ENCODE data around the gene GTF3A. TPM values are rescaled to one million over a fixed set of nuclear protein-coding genes. Genes with fewer than 3 reads are reported as not detected.

The GTF3A gene
- total and polyA plus RNA-seq, 2 experiments from 2014 or later, result 109 to 190 TPM

DNA sequence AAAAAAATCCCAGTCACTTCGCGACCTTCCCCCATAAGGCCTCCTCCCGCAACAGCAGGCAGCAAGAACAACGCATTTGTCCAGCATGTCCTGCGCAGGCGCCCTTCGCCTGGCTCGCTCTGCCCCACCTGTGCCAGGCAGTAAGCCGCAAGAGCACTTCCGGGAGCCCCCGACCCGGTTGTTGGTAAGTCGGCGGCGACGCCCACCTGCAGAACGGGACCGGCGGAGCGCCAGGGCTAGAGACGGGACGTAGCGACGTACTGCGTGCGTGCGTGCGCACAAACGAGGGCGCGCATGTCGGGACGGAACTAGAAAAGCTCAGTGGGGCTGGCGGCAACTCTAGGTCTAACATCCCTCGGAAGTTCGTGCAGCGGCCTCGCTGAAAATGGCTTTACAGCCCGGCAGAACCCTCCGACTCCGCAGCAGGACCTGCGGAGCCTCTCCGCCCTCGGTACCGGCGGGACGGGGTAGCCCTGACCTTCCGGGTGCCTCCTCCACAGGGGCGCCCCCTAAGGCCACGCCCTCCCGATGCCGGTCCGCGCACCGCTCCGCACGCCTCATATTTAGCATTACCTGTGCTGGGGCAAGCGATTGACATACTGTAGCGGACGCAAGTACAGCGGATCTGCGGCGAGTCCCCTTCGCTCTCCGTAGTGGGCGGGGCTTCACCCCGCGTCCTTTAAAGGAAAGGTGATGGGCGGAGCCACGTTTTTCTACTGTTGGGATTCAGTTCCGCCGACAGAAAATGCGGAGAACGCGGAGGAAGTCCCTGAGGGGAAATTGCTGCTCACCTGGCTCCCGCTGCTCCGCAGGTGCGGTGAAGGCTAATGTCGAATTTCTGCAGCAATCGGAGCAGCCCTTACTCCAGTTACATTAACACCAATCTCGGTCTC, 25.8 kb downstream of the GTF3A start, which contains the start of gene MTIF3:
TSS of gene MTIF3 (minus strand) at position 629 of the 893 bp plus-strand sequence. CDS start 10,116 bp downstream, outside the sequence.
- peaks cover 8% of the 10 kb centered on the region for H3F3A ChIP-seq (replicated peaks; ENCODE audit: low read depth)
- TF ChIP-seq STAT1 (IDR thresholded peaks at IDR 0.05; ENCODE audit: unreplicated experiment) (no peak), JUNB (IDR thresholded peaks at IDR 0.05; ENCODE audit: unreplicated experiment) (no peak), EZH2phosphoT487 (IDR thresholded peaks at IDR 0.05; ENCODE audit: unreplicated experiment) (no peak), CREB1 (CRISPR knock-in tag; IDR thresholded peaks at IDR 0.05; ENCODE audit: low read depth) (peak; percentile 44; the same call in 1 of the 2 replicates), ZNF331 (CRISPR knock-in tag; IDR thresholded peaks at IDR 0.05; ENCODE audit: low read depth) (no peak), POLR2AphosphoS5 (IDR thresholded peaks at IDR 0.05; ENCODE audit: low read depth) (peak; percentile 76; the same call in 1 of the 2 replicates), ZNF114 (CRISPR knock-in tag; IDR thresholded peaks at IDR 0.05) (no peak), NANOG (IDR thresholded peaks at IDR 0.05; ENCODE audit: borderline replicate concordance) (no peak), EZH2 (IDR thresholded peaks at IDR 0.05; ENCODE audit: low read depth, unreplicated experiment) (no peak)
- TF ChIP-seq, protein P1, sequence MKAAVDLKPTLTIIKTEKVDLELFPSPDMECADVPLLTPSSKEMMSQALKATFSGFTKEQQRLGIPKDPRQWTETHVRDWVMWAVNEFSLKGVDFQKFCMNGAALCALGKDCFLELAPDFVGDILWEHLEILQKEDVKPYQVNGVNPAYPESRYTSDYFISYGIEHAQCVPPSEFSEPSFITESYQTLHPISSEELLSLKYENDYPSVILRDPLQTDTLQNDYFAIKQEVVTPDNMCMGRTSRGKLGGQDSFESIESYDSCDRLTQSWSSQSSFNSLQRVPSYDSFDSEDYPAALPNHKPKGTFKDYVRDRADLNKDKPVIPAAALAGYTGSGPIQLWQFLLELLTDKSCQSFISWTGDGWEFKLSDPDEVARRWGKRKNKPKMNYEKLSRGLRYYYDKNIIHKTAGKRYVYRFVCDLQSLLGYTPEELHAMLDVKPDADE (IDR thresholded peaks at IDR 0.05), result no peak; the same call in 1 of the 2 replicates
- TF ChIP-seq, protein P2, sequence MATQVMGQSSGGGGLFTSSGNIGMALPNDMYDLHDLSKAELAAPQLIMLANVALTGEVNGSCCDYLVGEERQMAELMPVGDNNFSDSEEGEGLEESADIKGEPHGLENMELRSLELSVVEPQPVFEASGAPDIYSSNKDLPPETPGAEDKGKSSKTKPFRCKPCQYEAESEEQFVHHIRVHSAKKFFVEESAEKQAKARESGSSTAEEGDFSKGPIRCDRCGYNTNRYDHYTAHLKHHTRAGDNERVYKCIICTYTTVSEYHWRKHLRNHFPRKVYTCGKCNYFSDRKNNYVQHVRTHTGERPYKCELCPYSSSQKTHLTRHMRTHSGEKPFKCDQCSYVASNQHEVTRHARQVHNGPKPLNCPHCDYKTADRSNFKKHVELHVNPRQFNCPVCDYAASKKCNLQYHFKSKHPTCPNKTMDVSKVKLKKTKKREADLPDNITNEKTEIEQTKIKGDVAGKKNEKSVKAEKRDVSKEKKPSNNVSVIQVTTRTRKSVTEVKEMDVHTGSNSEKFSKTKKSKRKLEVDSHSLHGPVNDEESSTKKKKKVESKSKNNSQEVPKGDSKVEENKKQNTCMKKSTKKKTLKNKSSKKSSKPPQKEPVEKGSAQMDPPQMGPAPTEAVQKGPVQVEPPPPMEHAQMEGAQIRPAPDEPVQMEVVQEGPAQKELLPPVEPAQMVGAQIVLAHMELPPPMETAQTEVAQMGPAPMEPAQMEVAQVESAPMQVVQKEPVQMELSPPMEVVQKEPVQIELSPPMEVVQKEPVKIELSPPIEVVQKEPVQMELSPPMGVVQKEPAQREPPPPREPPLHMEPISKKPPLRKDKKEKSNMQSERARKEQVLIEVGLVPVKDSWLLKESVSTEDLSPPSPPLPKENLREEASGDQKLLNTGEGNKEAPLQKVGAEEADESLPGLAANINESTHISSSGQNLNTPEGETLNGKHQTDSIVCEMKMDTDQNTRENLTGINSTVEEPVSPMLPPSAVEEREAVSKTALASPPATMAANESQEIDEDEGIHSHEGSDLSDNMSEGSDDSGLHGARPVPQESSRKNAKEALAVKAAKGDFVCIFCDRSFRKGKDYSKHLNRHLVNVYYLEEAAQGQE (IDR thresholded peaks at IDR 0.05; ENCODE audit: unreplicated experiment), result peak; percentile 23
- TF ChIP-seq, protein P3, sequence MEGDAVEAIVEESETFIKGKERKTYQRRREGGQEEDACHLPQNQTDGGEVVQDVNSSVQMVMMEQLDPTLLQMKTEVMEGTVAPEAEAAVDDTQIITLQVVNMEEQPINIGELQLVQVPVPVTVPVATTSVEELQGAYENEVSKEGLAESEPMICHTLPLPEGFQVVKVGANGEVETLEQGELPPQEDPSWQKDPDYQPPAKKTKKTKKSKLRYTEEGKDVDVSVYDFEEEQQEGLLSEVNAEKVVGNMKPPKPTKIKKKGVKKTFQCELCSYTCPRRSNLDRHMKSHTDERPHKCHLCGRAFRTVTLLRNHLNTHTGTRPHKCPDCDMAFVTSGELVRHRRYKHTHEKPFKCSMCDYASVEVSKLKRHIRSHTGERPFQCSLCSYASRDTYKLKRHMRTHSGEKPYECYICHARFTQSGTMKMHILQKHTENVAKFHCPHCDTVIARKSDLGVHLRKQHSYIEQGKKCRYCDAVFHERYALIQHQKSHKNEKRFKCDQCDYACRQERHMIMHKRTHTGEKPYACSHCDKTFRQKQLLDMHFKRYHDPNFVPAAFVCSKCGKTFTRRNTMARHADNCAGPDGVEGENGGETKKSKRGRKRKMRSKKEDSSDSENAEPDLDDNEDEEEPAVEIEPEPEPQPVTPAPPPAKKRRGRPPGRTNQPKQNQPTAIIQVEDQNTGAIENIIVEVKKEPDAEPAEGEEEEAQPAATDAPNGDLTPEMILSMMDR (conservative IDR thresholded peaks at IDR 0.05; ENCODE audit: low read depth in 2 of 2), result no peak
- H2AFZ ChIP-seq, result peak within 1 kb of the TSS; percentile 67
- H4K20me1 ChIP-seq (replicated peaks; ENCODE audit: insufficient read depth), result no peaks in the 10 kb centered on the region
- ATAC-seq (peak; percentile 92), DNase-seq (ENCODE audit: low spot score) (peak; percentile 99)
- no peaks in the 10 kb centered on the region for H3K36me3 ChIP-seq (ENCODE audit: insufficient read depth)
- H3K4me3 ChIP-seq, result peak within 1 kb of the TSS; percentile 64
- Mint-ChIP-seq H3K4me1 (peaks cover 22% of the 10 kb centered on the region; the same call in 2 of the 3 replicates), H3K27me3 (ENCODE audit: insufficient read depth, low read depth, poor library complexity) (peaks cover 10% of the 10 kb centered on the region), H3K4me3 (peak within 1 kb of the TSS; percentile 87), H3K9me3 (no peaks in the 10 kb centered on the region), H3K36me3 (ENCODE audit: low read depth) (no peaks in the 10 kb centered on the region), H3K27ac (peak within 1 kb of the TSS; percentile 95)
- no peaks in the 10 kb centered on the region for H3K9me2 ChIP-seq (ENCODE audit: insufficient read depth)
- H3K4me1 ChIP-seq (ENCODE audit: insufficient read depth), result peaks cover 15% of the 10 kb centered on the region
- peak within 1 kb of the TSS; percentile 96 for H3K27ac ChIP-seq (ENCODE audit: low read depth)
- peak within 1 kb of the TSS; percentile 79 for H3K4me2 ChIP-seq
- H3K79me2 ChIP-seq (replicated peaks; ENCODE audit: insufficient read depth), result peaks cover 40% of the 10 kb centered on the region
- no peaks in the 10 kb centered on the region for H3K27me3 ChIP-seq (ENCODE audit: insufficient read depth)

All from GM23338 (cell line).